Measurements from ENCODE around the gene ALOX5AP. TPM values are rescaled to one million over a fixed set of nuclear protein-coding genes. Genes with fewer than 3 reads are reported as not detected.

Gene ALOX5AP
- total RNA-seq, 2 donors from 2014 or later, result 27.5 to 69.9 TPM

- no peak for ATAC-seq (ENCODE audit: insufficient number of reproducible peaks, low FRiP score, low read depth)
- peaks cover 13 to 52% of the 10 kb centered on the region in 2 donors for H3K4me1 ChIP-seq (ENCODE audit: control insufficient read depth in 1 of 2, low read depth in 2 of 2)
- no peaks in the 10 kb centered on the region for H3K36me3 ChIP-seq
- no peak for DNase-seq (ENCODE audit: low spot score)
- H3K27ac ChIP-seq, result no peak overlapping the region
- no peaks in the 10 kb centered on the region for H3K9me3 ChIP-seq
- no peak for TF ChIP-seq CTCF (IDR thresholded peaks at IDR 0.05)
- H3K27me3 ChIP-seq (replicated peaks; ENCODE audit: insufficient read depth), result no peaks in the 10 kb centered on the region
- H3K4me3 ChIP-seq, result no peak overlapping the region
These were observed 13.4 kb downstream of the ALOX5AP start for GRCh38 chr13:30748717-30749116.

- H3K36me3 ChIP-seq, result no peaks in the 10 kb centered on the region
- peaks cover 1 to 39% of the 10 kb centered on the region in 2 donors for H3K4me1 ChIP-seq (ENCODE audit: control insufficient read depth in 1 of 2, low read depth in 2 of 2)
- DNase-seq (ENCODE audit: low spot score) (no peak), ATAC-seq (ENCODE audit: insufficient number of reproducible peaks, low FRiP score, low read depth) (no peak)
- no peak for TF ChIP-seq CTCF (IDR thresholded peaks at IDR 0.05)
- no peak overlapping the region for H3K4me3 ChIP-seq
- H3K27me3 ChIP-seq (replicated peaks; ENCODE audit: insufficient read depth), result no peaks in the 10 kb centered on the region
- H3K9me3 ChIP-seq, result no peaks in the 10 kb centered on the region
- no peak overlapping the region for H3K27ac ChIP-seq
These were observed 14.7 kb downstream of the ALOX5AP start for GRCh38 chr13:30750036-30750435.

GRCh38 chr13:30751183-30751933 lies 16.0 kb downstream of the ALOX5AP start:
- Histone ChIP-seq H3K27ac (no peak overlapping the region), H3K27me3 (replicated peaks; ENCODE audit: insufficient read depth) (no peaks in the 10 kb centered on the region), H3K4me3 (no peak overlapping the region), H3K9me3 (no peaks in the 10 kb centered on the region), H3K36me3 (no peaks in the 10 kb centered on the region), H3K4me1 (ENCODE audit: control insufficient read depth in 1 of 2, low read depth in 2 of 2) (peaks cover 0 to 26% of the 10 kb centered on the region in 2 donors)
- no peak for TF ChIP-seq CTCF (IDR thresholded peaks at IDR 0.05)
- ATAC-seq (ENCODE audit: insufficient number of reproducible peaks, low FRiP score, low read depth) (no peak), DNase-seq (ENCODE audit: low spot score) (no peak)

- Histone ChIP-seq H3K27ac (peak overlapping the region; percentile 28 to 43), H3K9me3 (no peaks in the 10 kb centered on the region), H3K36me3 (no peaks in the 10 kb centered on the region), H3K27me3 (replicated peaks; ENCODE audit: insufficient read depth) (no peaks in the 10 kb centered on the region), H3K4me1 (ENCODE audit: control insufficient read depth in 1 of 2, low read depth in 2 of 2) (peaks cover 0 to 16% of the 10 kb centered on the region in 2 donors), H3K4me3 (no peak overlapping the region)
- ATAC-seq (ENCODE audit: insufficient number of reproducible peaks, low FRiP score, low read depth) (peak; percentile 48), DNase-seq (ENCODE audit: low spot score) (no peak)
- TF ChIP-seq CTCF (IDR thresholded peaks at IDR 0.05), result no peak
These were observed 17.0 kb downstream of the ALOX5AP start for GRCh38 chr13:30752201-30752797.

GRCh38 chr13:30753030-30753616 lies 17.8 kb downstream of the ALOX5AP start:
- DNase-seq (ENCODE audit: low spot score) (no peak), ATAC-seq (ENCODE audit: insufficient number of reproducible peaks, low FRiP score, low read depth) (no peak)
- H3K36me3 ChIP-seq, result no peaks in the 10 kb centered on the region
- H3K27me3 ChIP-seq (replicated peaks; ENCODE audit: insufficient read depth), result no peaks in the 10 kb centered on the region
- peaks cover 0 to 16% of the 10 kb centered on the region in 2 donors for H3K4me1 ChIP-seq (ENCODE audit: control insufficient read depth in 1 of 2, low read depth in 2 of 2)
- H3K4me3 ChIP-seq, result no peak overlapping the region
- H3K27ac ChIP-seq, result peak overlapping the region; percentile 28 to 43
- no peaks in the 10 kb centered on the region for H3K9me3 ChIP-seq
- no peak for TF ChIP-seq CTCF (IDR thresholded peaks at IDR 0.05)
